GM23248 (cell line): ENCODE results near the gene ERC2. TPM values are rescaled to one million over a fixed set of nuclear protein-coding genes. Genes with fewer than 3 reads are reported as not detected.

Experiments used
- DNase-seq: peaks from one replicate; pipeline ENCODE4 v3.0.0-alpha.2; 2015
- H2AFZ ChIP-seq: fragments of 200-600 bp; sonication (generic); 2 replicates; pipeline ENCODE4 v1.6.1; 2016; ENCODE audit warnings: antibody characterized with exemption
- H3F3A ChIP-seq: fragments of 200-600 bp; sonication (generic); 2 replicates; pipeline ENCODE4 v1.6.1; 2016; ENCODE audit warnings: mild to moderate bottlenecking, antibody characterized with exemption, mixed run types; ENCODE audit not compliant: insufficient read depth
- H3K27ac ChIP-seq: fragments of 200-600 bp; sonication (generic); 2 replicates; pipeline ENCODE4 v1.5.1; 2016; ENCODE audit warnings: mild to moderate bottlenecking
- H3K27me3 ChIP-seq: fragments of 200-600 bp; sonication (generic); replicated peaks from 2 replicates; pipeline ENCODE4 v1.6.1; 2016; ENCODE audit warnings: mild to moderate bottlenecking; ENCODE audit not compliant: insufficient read depth
- H3K36me3 ChIP-seq: fragments of 200-600 bp; sonication (generic); 2 replicates; pipeline ENCODE4 v1.6.1; 2016; ENCODE audit warnings: low read depth, mild to moderate bottlenecking
- H3K4me1 ChIP-seq: fragments of 200-600 bp; sonication (generic); 2 replicates; pipeline ENCODE4 v1.6.1; 2016; ENCODE audit warnings: mild to moderate bottlenecking; ENCODE audit not compliant: insufficient read depth
- H3K4me2 ChIP-seq: fragments of 200-600 bp; sonication (generic); one replicate; pipeline ENCODE4 v1.6.1; 2016; ENCODE audit warnings: mild to moderate bottlenecking; ENCODE audit not compliant: unreplicated experiment
- H3K4me3 ChIP-seq: fragments of 200-600 bp; sonication (generic); 2 replicates; pipeline ENCODE4 v1.5.1; 2016; ENCODE audit warnings: mild to moderate bottlenecking
- H3K79me2 ChIP-seq: fragments of 200-600 bp; sonication (generic); 2 replicates; pipeline ENCODE4 v1.6.1; 2016; ENCODE audit warnings: mild to moderate bottlenecking; ENCODE audit not compliant: insufficient read depth
- H3K9ac ChIP-seq: fragments of 200-600 bp; sonication (generic); 2 replicates; pipeline ENCODE4 v1.6.1; 2016; ENCODE audit warnings: mild to moderate bottlenecking
- H3K9me2 ChIP-seq: fragments of 200-600 bp; sonication (generic); 2 replicates; pipeline ENCODE4 v1.6.1; 2016; ENCODE audit warnings: mixed run types, mild to moderate bottlenecking, moderate library complexity; ENCODE audit not compliant: insufficient read depth
- H3K9me3 ChIP-seq: fragments of 200-600 bp; sonication (generic); one replicate; pipeline ENCODE4 v1.6.1; 2017; ENCODE audit warnings: low read depth
- H4K20me1 ChIP-seq: fragments of 200-600 bp; sonication (generic); 2 replicates; pipeline ENCODE4 v1.6.0; 2016; ENCODE audit not compliant: insufficient read depth
- EZH2 ChIP-seq: fragments of 200-600 bp; sonication (generic); IDR thresholded peaks from 2 replicates; pipeline ENCODE4 v1.6.1; 2018; ENCODE audit warnings: antibody characterized with exemption, mild to moderate bottlenecking; ENCODE audit not compliant: insufficient read depth, poor library complexity, severe bottlenecking
- EZH2phosphoT487 ChIP-seq: fragments of 200-600 bp; sonication (generic); IDR thresholded peaks from 2 replicates; pipeline ENCODE4 v1.6.1; 2018; ENCODE audit warnings: antibody characterized with exemption, moderate library complexity, mild to moderate bottlenecking, low read depth; ENCODE audit not compliant: insufficient read depth
- WGBS, 2 experiments: methylation state at CpG; one replicate each; pipeline ENCODE4 v1.1.6; 2015 to 2017; ENCODE audit warnings: low lambda C conversion rate in 2 of 2, low coverage in 1 of 2; ENCODE audit errors: missing lambda C conversion rate in 2 of 2; 5-methylcytosine and 5-hydroxymethylcytosine counted together
- in situ Hi-C: fragments of 300-500 bp; cut with MboI; formaldehyde crosslinking; loops from 2 replicates; pipeline ENCODE4 v1.15.0; 2020
- polyA plus RNA-seq: library from polyadenylated mRNA; unstranded; fragments of >200 nt; fragmentation: Nextera tagmentation; extraction: Ambion mirVana; gene quantifications from 2 replicates; pipeline ENCODE4 v1.2.1, GENCODE V29; 2016
- total RNA-seq: library from RNA; depleted of rRNA; stranded (reverse); fragments of >200 nt; shearing (Covaris generic); gene quantifications from 2 replicates; pipeline ENCODE4 v1.2.3, GENCODE V29; 2014

Gene ERC2
- total and polyA plus RNA-seq, 2 experiments from 2014 or later = not detected

DNA sequence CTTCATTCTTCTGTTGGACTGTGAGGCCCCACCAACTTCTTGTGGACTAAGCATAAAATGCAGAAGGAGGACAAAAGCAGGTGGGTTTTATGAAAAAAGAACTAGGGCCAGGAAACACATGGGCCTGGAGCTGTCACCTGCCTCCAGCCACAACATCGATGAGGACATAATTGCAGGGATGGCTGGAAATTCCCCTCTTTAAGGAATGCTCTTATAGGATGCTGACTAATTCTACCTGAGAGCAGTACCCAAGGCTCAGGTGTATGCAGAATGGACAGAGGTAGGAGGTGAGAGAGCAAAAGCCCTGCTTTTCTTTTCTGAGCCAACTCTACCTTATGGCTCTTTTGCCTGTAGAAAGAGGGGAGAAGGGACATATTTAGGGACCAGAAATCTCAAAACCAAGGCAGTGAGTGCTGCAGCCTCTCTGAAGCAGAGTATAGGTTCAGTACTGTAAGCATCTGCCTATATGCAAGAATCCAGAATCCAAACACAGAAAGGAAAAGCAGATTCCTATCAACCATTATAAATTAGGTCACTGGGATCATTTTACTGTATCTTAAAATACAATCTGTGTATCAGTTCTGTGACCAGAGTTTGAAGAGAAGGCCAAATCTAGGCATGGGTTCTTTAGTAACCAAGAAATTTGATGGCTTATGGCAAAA lies 775.8 kb downstream of the ERC2 start:
- Histone ChIP-seq H3K79me2 (no peaks in the 10 kb centered on the region), H3K27me3 (peaks cover 35% of the 10 kb centered on the region), H3K27ac (no peak overlapping the region), H4K20me1 (no peaks in the 10 kb centered on the region), H3K9me3 (no peaks in the 10 kb centered on the region), H3K4me1 (peaks cover 2% of the 10 kb centered on the region; the same call in 1 of the 2 replicates), H3K36me3 (no peaks in the 10 kb centered on the region), H3K9ac (no peak overlapping the region), H3K9me2 (no peaks in the 10 kb centered on the region), H3F3A (no peaks in the 10 kb centered on the region; the same call in 1 of the 2 replicates), H2AFZ (no peak overlapping the region), H3K4me3 (no peak overlapping the region), H3K4me2 (no peak overlapping the region)
- WGBS, 2 experiments = 53 to 64% methylated on average over 1 of the region's 1 CpG
- TF ChIP-seq EZH2 = no peak
- TF ChIP-seq EZH2phosphoT487 = no peak
- in situ Hi-C loops = no loop called here
- no peak for DNase-seq

- Histone ChIP-seq H2AFZ (no peak overlapping the region), H3K4me3 (no peak overlapping the region), H3K27me3 (peaks cover 29% of the 10 kb centered on the region), H3K4me2 (no peak overlapping the region), H3K4me1 (peaks cover 15% of the 10 kb centered on the region), H3K9me3 (no peaks in the 10 kb centered on the region), H3K79me2 (no peaks in the 10 kb centered on the region), H3K27ac (no peak overlapping the region), H4K20me1 (no peaks in the 10 kb centered on the region), H3K36me3 (no peaks in the 10 kb centered on the region), H3K9ac (no peak overlapping the region), H3K9me2 (no peaks in the 10 kb centered on the region), H3F3A (peaks cover 7% of the 10 kb centered on the region)
- in situ Hi-C loops = no loop called here
- whole genome bisulfite sequencing, 2 experiments = 38 to 39% methylated on average over 4 of the region's 4 CpGs
- no peak for DNase-seq
- TF ChIP-seq EZH2phosphoT487 (no peak), EZH2 (no peak)
Measured at GRCh38 chr3:55691141-55691540, 777.1 kb downstream of the ERC2 start.

GRCh38 chr3:55690726-55691125 lies 777.5 kb downstream of the ERC2 start:
- Histone ChIP-seq H3K4me2 (no peak overlapping the region), H3F3A (peaks cover 7% of the 10 kb centered on the region), H3K9me2 (no peaks in the 10 kb centered on the region), H3K9ac (no peak overlapping the region), H3K4me3 (no peak overlapping the region), H3K27me3 (peaks cover 29% of the 10 kb centered on the region), H3K27ac (no peak overlapping the region), H2AFZ (no peak overlapping the region), H3K36me3 (no peaks in the 10 kb centered on the region), H3K4me1 (peaks cover 18% of the 10 kb centered on the region), H4K20me1 (no peaks in the 10 kb centered on the region), H3K9me3 (no peaks in the 10 kb centered on the region), H3K79me2 (no peaks in the 10 kb centered on the region)
- 82 to 83% methylated on average over 3 of the region's 3 CpGs for WGBS, 2 experiments
- TF ChIP-seq EZH2phosphoT487 (no peak), EZH2 (no peak)
- in situ Hi-C loops = no loop called here
- DNase-seq = no peak

GRCh38 chr3:55690177-55690576 lies 778.1 kb downstream of the ERC2 start:
- Histone ChIP-seq H3K4me3 (no peak overlapping the region), H3K9me2 (no peaks in the 10 kb centered on the region), H3K27ac (no peak overlapping the region), H3K9me3 (no peaks in the 10 kb centered on the region), H2AFZ (no peak overlapping the region), H4K20me1 (no peaks in the 10 kb centered on the region), H3K4me1 (peaks cover 18% of the 10 kb centered on the region), H3K4me2 (no peak overlapping the region), H3K36me3 (no peaks in the 10 kb centered on the region), H3K79me2 (no peaks in the 10 kb centered on the region), H3K9ac (no peak overlapping the region), H3F3A (peaks cover 7% of the 10 kb centered on the region), H3K27me3 (peaks cover 29% of the 10 kb centered on the region)
- DNase-seq = no peak
- in situ Hi-C loops = no loop called here
- 45 to 70% methylated on average over 3 of the region's 3 CpGs for WGBS, 2 experiments
- TF ChIP-seq EZH2 (no peak), EZH2phosphoT487 (no peak)

DNA sequence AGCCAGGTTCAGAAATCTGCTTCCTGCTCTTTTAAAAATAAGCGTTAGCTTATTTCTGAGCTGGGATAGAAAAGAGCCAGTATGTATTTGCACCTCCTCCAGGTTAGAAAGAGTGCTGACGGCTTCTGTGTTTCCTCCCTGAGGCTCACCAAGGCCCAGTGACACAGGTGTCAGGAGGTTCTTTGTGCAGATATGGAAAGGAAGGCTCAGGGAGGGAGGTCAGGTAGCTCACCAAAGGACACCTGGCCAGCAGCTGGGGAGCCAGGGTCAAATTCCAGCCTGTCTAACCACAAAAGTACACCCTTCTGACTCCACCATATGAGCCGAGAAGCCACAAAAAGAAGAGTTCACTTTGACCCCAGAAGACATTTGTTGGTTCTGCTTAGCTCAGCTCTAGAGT lies 780.1 kb downstream of the ERC2 start:
- WGBS, 2 experiments = 73 to 76% methylated on average over 3 of the region's 3 CpGs
- H3K9ac ChIP-seq = no peak overlapping the region
- no peak overlapping the region for H2AFZ ChIP-seq
- H3K4me1 ChIP-seq = peaks cover 18% of the 10 kb centered on the region
- DNase-seq = no peak
- in situ Hi-C loops = no loop called here
- peaks cover 7% of the 10 kb centered on the region for H3F3A ChIP-seq
- peaks cover 35% of the 10 kb centered on the region; the same call in 1 of the 2 replicates for H3K27me3 ChIP-seq
- no peak overlapping the region for H3K4me2 ChIP-seq
- TF ChIP-seq EZH2phosphoT487 = no peak
- no peak for TF ChIP-seq EZH2
- no peak overlapping the region for H3K27ac ChIP-seq
- H3K9me2 ChIP-seq = no peaks in the 10 kb centered on the region
- no peaks in the 10 kb centered on the region for H4K20me1 ChIP-seq
- H3K4me3 ChIP-seq = no peak overlapping the region
- H3K9me3 ChIP-seq = no peaks in the 10 kb centered on the region
- no peaks in the 10 kb centered on the region for H3K79me2 ChIP-seq
- no peaks in the 10 kb centered on the region for H3K36me3 ChIP-seq
